OCI-LY3 (cell line): ENCODE measurements around the gene RAB31.

Experiments used
- CTCF ChIP-seq: fragments of 200-600, 300-600 bp; sonication (generic); IDR thresholded peaks from 2 replicates; pipeline ENCODE4 v1.5.1; 2014; ENCODE audit warnings: antibody characterized with exemption, low read length, low read depth
- EZH2phosphoT487 ChIP-seq: fragments of 200-600 bp; shearing (Covaris generic); IDR thresholded peaks from 2 replicates; pipeline ENCODE4 v1.6.1; 2018; ENCODE audit warnings: antibody characterized with exemption, mixed run types, low read depth

GRCh38 chr18:9712130-9712577, 4.1 kb downstream of the RAB31 start:
- TF ChIP-seq CTCF = no peak
- TF ChIP-seq EZH2phosphoT487 = no peak
